GM15510 (cell line): Measurements from ENCODE around the gene LYRM9.

Experiments
- POLR2A ChIP-seq: IDR thresholded peaks from 3 replicates; pipeline ENCODE4 v1.6.1; 2011; ENCODE audit warnings: borderline replicate concordance; ENCODE audit not compliant: insufficient read length; ENCODE audit errors: extremely low read depth

The LYRM9 gene

DNA sequence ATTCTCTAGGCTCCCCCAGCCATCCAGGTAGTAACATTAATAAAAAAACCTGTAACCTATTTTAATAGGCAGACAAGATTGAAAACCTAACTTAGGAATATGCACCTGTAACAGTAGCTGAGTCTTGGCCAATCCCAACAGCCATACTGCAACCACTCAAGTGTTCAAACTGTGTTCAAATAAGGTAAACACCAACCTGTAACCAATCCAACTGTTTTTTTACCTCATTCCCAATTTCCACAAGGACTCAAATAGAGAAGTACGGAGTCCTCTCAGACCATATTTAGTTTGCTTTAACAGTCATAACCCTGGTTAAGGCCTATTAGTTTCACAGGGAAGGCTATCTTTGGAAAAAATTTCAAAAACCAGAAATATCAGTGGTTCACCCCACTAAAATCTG is 52.5 kb downstream of the LYRM9 start:
- TF ChIP-seq POLR2A, result no peak

DNA sequence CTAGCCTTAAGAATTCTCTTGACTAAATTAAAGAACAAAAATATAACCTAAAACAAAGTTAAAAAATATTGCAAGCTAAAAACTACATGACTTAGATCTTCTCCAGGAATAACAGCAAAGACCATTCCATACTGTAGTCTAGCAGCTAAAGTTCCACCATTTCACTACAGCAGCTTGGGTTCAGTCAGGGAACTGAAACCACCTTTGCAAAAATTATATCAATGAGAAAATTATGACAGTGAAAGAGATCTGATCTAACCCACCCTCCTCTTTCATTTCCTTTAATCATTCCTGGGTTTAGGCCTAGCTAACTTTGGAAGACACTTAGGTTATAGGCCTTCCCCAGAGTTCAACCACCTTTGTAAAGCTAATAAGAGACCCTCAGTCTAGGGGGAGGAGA is 56.5 kb downstream of the LYRM9 start:
- no peak for TF ChIP-seq POLR2A

DNA sequence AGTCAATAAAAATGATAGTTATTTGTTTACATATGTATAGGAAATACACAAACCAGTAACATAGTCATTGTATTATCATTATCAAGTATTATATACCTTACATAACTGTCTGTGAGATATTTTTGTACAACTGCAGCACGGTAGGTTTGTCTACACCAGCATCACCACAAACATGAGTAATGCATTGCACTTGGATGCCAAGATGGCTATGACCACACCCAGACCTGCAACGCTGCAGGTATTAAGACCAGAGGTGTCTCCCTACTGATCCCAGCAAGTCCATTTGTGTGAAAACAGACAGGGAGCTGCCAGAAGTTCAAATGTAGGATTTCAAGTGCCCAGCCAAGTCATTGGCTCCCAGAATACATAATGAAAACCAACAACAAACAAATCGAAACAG is 58.6 kb downstream of the LYRM9 start:
- TF ChIP-seq POLR2A, result no peak

DNA sequence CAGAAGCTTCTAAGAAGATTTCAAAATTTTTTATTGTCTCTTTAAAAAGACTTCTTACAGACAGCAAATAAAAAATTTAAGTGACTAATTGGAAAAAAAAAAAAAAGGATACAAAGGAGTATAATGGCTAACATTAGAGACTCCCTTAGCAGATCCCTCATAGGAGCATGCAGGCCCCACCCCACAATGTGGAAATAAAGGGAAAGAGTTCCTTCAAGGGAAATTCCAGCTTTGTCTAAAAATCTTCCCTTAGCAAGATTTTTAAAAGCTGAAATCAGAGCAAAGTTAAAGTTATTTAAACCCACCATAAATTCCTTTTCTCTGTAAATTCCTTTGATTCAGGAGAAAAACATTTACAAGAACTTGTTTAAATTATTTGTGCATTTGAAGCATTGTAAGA is 60.3 kb downstream of the LYRM9 start:
- no peak for TF ChIP-seq POLR2A
